Stimulated activated CD4-positive, alpha-beta T cell treated with anti-CD3 and anti-CD28 coated beads, Interleukin-12 subunit alpha, Interleukin-12 subunit beta, amount 100 ng/mL, for 24 hours (primary cell): ENCODE data around the gene ZNF787.
"Not testable (repeated sequence)": the region's sequence is repeated elsewhere in the genome, so short reads cannot be mapped to it uniquely, and the experiment has no call there.

ENCODE experiments used
- DNase-seq, 2 experiments: peaks; one replicate each; pipeline ENCODE4 v3.0.0-alpha.2; 2020; ENCODE audit warnings: low read depth in 2 of 2

ZNF787 gene

DNA sequence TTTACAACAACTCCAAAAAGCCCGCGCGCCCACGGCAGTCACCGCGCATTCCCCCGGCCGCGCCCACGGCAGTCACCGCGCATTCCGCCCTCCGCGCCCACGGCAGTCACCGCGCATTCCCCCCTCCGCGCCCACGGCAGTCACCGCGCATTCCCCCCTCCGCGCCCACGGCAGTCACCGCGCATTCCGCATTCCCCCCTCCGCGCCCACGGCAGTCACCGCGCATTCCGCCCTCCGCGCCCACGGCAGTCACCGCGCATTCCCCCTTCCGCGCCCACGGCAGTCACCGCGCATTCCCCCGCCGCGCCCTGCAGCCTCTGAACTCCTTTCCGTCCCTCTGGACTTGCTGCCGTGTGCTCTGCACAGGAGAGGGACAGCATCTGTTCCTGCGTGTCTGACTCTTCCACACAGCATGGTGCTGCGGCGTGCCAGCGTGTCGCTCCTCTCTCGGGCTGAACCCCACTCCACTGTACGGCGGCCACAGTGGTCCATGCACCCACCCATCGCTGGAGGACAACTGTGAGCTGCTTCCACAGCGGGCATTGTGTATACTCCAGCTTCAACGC lies 15.2 kb downstream of the ZNF787 start:
- DNase-seq: not testable (repeated sequence)

DNA sequence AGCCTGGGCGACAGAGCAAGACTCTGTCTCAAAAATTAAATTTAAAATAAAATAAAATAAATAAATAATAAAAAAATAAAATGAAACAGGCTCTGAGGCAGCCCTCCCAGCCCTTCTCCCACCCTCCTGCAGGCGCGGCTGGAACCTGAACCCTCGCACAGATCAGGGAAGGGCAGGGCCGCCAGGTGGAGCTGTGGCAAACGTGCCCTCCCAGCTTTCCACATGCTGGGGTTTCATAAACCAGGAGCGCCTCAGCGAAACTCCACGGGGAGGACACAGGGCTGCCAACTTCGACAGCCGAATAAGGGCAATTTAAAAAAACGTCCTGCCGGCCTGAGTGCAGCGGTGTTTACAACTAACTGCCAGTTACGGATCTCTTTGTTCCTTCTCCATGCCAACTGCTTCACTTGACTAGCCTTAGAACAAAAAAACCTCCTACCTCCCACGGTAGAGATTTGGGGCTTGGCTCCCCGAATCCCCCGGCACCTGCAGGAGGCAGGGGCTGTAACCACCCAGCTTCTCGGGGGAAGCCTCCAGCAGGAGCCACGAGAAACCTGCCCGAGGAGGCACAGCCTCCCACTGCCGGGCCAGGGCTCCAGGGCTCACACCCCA lies 15.9 kb downstream of the ZNF787 start:
- peak in 1 of 2 experiments; percentile 34 for DNase-seq

DNA sequence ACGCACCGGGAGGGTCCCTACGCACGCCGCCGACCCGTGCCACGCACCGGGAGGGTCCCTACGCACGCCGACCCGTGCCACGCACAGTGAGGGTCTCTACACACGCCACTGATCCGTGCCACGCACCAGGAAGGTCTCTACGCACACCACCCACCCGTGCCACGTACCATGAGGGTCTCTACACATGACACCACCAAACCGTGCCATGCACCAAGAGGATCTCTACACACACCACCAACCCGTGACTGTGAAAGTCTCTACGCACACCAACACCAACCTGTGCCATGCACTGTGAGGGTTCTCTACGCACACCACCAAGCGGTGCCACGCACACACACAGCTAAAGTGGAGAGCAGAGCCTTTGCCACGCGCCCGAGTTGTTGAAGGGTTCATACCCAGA lies 16.7 kb downstream of the ZNF787 start:
- no peak for DNase-seq

DNA sequence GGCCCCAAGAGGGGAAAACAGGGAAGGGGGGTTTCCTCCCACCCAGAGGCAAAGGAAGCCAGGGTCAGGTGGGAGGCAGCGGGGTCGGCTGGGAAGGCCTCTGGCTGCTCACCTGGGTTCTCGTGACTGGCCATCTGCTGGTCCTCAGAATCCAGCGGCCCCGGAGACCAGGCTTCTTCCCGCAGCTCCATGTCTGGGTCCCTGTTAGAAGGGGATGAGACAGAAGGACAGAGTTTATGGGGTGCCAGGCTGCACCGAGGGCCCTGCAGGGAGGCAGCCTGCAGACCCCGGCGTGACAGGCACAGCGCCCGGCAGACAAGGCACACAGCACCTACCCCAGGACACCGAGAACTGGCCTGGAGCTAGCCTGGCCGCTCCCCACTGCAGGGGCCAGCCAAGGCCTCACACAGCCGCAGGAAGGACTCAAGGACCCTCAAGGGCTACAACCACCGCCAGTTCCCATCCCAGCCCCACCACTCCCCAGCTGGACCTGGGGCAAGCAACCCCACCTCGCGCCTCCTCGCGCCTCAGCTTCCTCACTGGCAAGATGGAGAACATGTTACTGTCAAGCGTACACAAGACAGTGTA lies 18.0 kb downstream of the ZNF787 start:
- DNase-seq: no peak

DNA sequence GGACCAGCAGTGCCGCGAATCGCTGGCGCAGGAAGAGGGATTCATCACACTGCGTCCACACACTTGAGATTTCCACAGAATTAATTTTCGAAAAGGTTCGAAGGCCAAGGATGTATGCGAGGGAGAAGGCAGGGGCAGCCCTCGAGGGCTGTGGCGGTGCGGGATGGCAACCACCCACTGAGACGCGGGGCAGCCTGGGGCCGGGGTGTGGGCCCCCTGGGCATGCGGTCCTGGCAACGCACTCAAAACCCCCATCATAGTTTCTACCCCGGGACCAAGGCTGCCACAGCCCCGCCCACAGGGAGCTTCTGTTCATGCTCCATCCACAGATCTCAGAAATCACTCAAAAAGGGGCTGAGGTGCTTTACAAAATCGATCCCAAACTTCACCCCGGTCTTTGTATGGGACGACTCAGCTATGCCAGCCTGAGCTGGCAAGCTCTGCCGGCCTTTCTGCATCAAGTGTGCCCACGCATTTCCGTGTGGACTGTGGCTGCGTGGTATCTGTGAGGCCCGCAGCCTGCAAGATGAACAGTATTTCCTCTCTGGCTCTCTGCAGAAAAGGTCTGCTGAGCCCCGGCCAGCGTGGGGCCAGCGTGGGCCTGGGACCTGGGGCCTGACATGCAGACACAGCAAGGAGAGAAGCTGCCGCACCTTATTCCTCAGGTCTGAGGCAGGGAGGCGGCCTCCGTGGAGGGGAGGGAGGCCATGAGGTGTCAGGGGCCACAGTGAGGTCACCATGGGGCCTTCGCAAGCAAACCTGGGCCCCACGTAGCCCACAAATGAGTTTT lies 19.2 kb downstream of the ZNF787 start:
- DNase-seq: no peak

DNA sequence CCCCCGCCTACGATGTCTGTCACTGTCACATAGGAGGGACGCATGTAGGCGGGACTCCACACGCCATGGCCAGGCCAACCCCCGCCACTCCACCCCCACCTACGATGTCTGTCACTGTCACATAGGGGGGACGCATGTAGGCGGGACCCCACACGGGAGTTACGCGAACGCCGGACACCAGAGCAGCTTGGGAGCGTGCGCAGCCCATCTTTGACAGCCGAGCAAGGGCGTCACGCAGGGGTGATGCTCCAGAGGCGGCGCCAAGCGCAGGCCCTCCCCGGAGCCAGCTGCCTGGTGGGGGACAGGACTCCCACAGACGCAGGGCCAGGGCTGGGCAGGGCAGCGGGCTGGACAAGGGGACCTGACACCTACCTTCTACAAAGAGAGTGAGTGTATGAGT lies 20.0 kb downstream of the ZNF787 start:
- no peak for DNase-seq

DNA sequence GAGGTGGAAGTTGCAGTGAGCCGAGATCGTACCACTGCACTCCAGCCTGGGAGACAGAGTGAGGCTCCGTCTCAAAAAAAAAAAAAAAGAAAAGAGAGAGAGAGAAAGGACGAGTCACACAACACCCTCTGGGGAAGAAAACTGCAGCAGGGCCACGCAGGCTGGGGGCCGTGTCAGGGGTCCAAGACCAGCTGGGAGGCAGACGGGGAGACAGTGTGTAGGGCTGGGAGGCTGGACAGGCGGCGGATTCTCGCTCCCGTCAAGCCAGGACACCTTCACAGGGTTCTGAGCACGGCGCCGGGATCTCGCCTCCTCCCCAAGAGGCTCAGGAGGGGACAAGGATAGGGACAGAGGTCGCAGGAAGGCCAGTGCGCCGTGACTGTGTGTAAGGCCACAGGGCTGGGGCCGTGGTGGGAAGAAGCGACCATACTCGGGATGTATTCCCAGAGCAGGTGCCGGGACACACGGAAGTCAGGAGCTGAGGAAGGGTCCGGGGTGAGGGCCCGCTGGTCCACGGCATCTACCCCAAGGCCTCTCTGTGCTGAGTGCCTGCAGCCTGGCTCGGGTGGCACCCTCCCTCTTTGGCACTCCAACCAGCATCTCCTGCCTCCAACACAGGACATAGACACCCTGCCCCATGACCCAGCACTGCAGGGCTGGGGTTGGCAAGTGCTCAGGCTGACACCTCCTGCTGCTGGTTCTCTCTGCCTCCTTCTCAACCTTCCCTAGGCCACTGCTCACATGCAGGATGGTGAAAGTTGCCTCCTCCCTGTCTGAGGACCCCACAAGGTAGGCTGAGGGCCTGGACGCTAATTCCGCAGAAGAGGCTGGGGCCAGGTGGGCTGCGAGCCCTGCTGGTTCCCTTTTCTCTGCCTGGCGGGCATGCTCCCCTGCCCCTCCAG lies 21.2 kb downstream of the ZNF787 start:
- no peak for DNase-seq

DNA sequence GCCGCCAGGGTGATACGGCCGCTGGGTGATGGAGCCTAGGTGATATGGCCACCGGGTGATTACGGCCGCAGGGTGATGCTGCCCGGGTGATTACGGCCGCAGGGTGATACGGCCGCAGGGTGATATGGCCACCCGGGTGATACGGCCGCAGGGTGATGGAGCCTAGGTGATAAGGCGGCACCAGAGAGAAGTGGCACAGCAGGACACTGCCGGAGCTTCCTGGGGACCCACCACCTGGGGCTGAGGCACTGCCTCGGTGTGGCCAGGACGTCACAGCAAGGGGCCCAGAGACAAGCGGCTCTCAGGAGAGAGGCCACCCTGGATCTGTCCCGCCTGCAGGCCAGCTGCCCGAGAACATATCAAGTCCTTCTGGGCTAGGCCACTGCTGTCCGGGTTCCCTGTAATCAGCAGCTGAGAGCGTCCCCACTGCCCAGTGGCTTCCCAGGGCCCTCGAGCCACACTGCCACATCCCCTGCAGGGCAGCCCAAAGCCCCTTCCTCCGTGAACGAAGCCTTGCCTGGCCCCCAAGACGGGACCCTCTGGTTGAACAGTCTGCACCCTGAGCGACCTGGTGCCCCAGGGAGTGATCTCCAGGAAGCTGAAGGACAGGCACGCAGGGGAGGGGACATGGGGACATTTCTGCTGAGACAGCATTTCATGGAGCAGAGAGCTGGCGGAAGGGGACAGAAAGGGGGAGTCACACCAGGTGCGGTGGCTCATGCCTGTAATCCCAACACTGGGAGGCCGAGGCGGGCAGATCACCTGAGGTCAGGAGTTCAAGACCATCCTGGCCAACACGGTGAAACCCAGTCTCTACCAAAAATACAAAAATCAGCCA lies 22.1 kb downstream of the ZNF787 start:
- no peak for DNase-seq

DNA sequence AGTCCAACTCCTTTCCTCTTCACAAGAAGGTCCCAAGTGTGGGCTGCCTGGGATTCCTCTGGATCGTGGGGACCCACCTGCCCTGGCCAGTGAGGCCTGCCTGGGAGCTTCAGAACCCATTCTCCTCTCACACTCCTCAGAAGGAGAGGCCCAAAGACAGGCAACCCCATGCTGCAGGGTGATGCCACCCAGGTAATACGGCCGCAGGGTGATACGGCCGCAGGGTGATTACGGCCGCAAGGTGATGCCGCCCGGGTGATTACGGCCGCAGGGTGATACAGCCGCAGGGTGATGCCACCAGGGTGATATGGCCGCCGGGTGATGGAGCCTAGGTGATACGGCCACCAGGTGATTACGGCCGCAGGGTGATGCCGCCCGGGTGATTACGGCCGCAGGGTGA lies 22.9 kb downstream of the ZNF787 start:
- not testable (repeated sequence) for DNase-seq

DNA sequence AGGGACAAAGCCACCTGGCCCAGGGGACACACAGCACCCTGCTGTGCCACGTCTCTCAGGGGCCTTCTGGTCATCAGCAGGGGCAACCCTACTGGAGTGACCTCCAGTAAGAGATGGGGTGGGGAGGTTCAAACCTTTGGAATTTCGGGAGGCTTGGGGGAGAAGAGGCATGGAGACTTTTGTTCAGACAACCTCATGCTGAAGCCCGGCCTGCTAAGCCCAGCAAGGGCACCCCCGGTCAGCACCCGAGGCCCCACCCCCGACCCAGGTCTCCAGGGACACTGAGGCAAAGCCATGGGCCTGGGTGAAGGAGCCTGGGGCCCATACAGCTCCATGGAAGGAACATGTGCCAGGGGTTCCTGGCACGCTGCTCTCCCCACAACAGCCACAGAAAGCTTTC lies 23.3 kb downstream of the ZNF787 start:
- DNase-seq: no peak

DNA sequence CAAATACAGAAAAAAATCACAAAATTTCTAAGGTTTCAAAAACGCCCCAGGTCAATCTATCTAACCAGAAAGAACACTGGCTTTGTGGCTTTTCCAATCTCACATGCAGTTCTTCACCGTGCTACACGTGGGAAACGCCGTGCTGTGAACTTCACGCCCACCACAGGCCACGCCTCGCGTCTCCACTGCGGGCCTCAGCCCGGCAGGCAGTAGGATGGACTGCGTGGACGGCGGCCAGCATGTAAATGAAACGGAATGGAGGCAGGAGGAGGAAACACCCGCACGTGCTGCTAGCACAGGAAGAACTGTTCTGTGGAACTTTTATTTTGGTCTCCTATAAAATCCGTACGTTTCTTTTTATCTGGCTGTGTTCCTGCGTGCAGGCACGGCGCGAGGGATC lies 23.8 kb downstream of the ZNF787 start:
- no peak for DNase-seq

DNA sequence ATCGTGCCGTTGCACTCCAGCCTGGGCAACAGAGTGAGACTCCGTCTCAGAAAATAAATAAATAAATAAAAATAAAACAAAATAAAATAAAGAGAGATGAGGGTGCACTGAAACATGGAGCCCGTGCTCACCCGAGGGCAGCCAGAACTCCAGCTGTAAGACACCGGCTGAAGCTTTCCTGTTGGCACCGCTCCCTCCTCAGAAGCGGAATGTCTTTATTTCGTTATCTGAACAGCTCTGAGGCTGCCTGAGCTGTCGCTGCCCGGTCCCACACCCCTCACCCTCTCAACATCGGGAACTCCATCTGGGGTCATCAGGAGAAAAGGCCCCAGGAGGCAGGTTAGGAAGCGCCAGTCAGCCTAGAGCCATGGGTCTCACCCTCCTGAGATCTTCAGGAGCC lies 24.4 kb downstream of the ZNF787 start:
- DNase-seq: no peak

DNA sequence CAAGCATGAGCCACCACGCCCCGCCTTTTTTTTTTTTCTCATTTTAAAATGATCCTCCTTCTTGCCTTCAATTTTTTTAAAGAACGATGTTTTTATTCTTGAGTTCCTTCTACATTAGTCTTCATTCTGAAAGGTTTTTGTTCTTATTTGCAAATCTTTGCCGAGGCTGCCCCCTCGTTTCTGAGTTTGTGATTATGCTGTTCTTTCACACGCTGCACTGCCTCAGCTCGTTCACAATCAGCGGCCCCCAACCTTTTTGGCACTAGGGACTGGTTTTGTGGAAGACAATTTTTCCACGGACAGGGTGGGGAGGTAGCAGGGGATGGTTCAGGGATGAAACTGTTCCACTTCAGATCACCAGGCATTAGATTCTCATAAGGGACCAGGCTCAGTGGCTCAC lies 26.6 kb downstream of the ZNF787 start:
- no peak for DNase-seq

DNA sequence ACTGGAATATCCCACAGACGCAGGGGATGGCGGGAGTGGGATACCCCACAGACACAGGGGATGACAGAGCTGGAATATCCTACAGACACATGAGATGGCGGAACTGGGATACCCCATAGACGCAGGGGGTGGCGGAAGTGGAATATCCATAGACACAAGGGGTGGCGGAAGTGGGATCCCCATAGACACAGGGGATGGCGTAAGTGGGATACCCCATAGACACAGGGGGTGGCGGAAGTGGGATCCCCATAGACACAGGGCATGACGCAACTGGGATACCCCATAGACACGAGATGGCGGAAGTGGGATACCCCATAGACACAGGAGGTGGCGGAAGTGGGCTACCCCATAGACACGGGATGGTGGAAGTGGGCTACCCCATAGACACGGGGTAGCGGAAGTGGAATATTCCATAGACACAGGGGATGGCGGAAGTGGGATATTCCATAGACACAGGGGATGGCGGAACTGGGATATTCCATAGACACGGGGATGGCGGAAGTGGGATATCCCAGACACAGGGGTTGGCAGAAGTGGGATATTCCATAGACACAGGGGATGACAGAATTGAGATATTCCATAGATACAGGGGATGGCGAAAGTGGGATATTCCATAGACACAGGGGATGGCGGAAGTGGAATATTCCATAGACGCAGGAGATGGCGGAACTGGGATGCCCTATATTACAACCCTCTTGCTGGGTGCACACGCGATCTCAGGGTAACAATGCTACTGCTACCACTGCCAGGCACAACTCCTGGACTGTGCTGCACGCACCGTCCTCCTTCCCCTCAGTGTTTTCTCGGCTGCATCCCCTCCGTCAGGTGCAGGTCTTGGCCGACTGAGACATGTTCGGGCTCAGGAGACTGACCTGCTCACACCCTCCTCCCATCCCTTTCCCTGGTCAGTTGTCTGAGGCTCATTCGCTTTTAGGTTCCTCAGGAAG lies 28.1 kb downstream of the ZNF787 start:
- no peak for DNase-seq

DNA sequence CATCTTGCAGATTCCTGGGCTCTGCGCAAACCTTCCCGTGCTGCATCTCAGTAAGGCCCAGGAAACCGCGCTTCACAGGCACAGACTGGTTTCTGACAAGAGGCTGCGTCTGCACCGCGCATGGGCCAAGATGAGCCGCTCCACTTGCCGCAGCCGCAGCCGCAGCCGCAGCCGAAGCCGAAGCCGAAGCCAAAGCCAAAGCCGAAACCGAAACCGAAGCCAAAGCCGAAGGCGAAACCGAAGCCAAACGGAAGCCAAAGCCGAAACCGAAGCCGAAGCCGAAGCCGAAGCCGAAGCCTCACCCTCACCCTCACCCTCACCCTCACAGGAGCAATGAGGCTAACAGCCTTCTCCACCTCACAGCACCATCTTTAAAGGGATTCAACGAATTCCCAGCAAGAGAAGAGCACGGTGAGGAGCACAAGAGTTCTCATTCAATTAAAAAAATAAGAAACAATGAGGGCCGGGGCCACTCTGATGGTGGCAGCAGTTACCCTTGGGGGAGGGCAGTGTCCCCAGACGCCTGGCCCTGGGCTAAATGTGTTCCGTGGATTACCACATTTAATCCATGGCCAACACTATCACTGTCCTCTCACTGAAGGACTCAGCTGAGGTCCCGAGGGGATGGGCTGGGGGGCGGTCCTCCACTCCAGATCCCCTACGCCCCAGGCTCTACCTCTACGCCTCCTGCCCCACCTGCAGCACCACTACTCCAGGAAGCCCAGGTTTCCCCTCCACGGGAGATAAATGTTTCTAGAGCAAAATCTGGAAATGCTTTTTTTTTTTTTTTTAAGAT lies 29.1 kb downstream of the ZNF787 start:
- DNase-seq: no peak

DNA sequence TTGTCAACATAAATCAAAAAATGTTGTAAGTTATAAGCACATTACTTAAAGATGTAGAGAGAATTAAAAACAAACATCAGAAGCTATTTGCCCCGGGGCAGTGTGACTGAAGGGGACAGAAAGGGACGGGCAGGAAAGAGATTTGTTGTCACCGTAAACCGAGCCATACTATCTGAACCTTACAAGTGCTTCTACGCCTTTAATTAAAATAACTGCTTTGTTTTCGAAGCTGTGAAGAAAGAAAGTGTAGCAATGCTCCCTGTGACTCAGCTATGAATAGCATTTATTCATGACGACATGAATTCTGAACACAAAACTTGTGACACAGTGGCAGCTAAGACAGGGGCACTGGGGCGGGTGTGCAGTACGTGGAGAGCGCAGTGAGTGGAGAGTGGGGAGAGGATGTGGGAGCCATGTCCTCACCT lies 30.0 kb downstream of the ZNF787 start:
- DNase-seq: no peak

DNA sequence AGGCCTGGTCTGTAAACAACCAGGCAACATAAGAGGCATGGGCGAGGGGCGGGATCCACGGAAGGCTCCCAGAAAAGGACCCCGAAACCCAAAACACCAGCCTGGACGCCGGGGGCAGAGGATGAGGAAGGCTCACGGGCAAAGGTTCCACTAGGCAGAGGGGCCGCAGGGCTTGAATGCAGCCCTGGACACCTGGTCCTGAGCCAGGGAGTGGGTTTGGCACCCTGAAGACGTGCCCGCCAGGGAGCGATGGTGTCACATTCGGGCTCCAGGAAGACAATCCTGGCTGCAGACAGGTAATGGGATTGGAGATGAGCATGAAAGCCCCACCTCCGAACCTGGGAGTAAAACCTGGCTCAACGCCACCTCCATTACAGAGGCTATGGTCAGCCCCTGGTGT lies 31.8 kb downstream of the ZNF787 start:
- no peak for DNase-seq

DNA sequence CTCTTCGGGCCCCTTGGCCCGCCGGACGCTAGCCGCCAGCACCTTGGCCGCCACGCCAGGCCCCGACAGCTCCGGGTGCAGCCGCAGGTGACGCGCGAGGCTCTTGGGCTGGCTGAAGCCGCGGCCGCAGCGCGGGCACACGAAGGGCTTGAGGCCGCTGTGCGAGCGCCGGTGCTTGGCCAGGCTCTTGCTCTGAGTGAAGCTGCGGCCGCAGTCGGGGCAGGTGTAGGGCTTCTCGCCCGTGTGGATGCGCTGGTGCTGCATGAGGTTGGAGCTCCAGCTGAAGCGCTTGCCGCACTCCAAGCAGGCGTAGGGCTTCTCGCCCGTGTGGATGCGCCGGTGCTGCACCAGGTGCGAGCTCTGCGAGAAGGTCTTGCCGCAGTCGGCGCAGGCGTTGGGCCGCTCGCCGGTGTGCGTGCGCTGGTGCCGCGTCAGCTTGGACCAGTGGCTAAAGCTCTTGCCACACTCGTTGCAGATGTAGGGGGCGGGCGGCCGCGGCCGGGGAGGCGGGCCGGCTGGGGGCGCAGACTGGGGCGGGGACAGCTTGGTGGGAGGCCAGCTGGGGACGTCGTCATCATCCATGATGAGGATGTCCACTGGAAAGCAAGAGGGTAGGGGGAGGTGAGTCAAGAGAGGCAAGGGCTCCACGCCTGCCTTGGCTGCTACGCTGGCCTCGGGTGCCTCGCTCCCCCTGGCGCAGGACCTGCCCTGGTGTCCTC lies 32.4 kb downstream of the ZNF787 start:
- DNase-seq: no peak
